GM23338 (cell line): ENCODE measurements around the gene CENPK. TPM values are rescaled to one million over a fixed set of nuclear protein-coding genes. Genes with fewer than 3 reads are reported as not detected.

ENCODE experiments used
- ATAC-seq: fragments of 200-7000 bp; cut with Tn5 transposase; 3 replicates; pipeline ENCODE4 v1.9.1; 2020
- DNase-seq: peaks from one replicate; pipeline ENCODE4 v3.0.0-alpha.2; 2015; ENCODE audit warnings: low spot score
- H2AFZ ChIP-seq: fragments of 200-600 bp; sonication (generic); 2 replicates; pipeline ENCODE4 v1.8.0; 2016; ENCODE audit warnings: antibody characterized with exemption, mild to moderate bottlenecking, moderate library complexity
- H3F3A ChIP-seq: fragments of 200-600 bp; sonication (generic); replicated peaks from 2 replicates; pipeline ENCODE4 v1.8.0; 2017; ENCODE audit warnings: antibody characterized with exemption, mixed run types, low read depth
- H3K27ac ChIP-seq: fragments of 200-600 bp; sonication (generic); 2 replicates; pipeline ENCODE4 v1.6.1; 2016; ENCODE audit warnings: low read depth
- H3K27me3 ChIP-seq: fragments of 200-600 bp; sonication (generic); 2 replicates; pipeline ENCODE4 v1.8.0; 2016; ENCODE audit warnings: mild to moderate bottlenecking, mixed run types, moderate library complexity; ENCODE audit not compliant: insufficient read depth
- H3K36me3 ChIP-seq: fragments of 200-600 bp; sonication (generic); 2 replicates; pipeline ENCODE4 v1.8.0; 2016; ENCODE audit warnings: mild to moderate bottlenecking; ENCODE audit not compliant: insufficient read depth
- H3K4me1 ChIP-seq: fragments of 200-600 bp; sonication (generic); 2 replicates; pipeline ENCODE4 v1.8.0; 2016; ENCODE audit warnings: mild to moderate bottlenecking, moderate library complexity; ENCODE audit not compliant: insufficient read depth
- H3K4me2 ChIP-seq: fragments of 200-600 bp; sonication (generic); 2 replicates; pipeline ENCODE4 v1.7.1; 2017; ENCODE audit warnings: mixed run types
- H3K4me3 ChIP-seq: fragments of 200-600 bp; sonication (generic); 2 replicates; pipeline ENCODE4 v1.6.1; 2016; ENCODE audit warnings: mixed run types
- H3K79me2 ChIP-seq: fragments of 200-600 bp; sonication (generic); replicated peaks from 2 replicates; pipeline ENCODE4 v1.8.0; 2017; ENCODE audit warnings: mild to moderate bottlenecking; ENCODE audit not compliant: insufficient read depth
- H3K9me2 ChIP-seq: fragments of 200-600 bp; sonication (generic); 2 replicates; pipeline ENCODE4 v1.8.0; 2017; ENCODE audit not compliant: insufficient read depth
- H4K20me1 ChIP-seq: fragments of 200-600 bp; sonication (generic); replicated peaks from 2 replicates; pipeline ENCODE4 v1.8.0; 2017; ENCODE audit warnings: mild to moderate bottlenecking; ENCODE audit not compliant: insufficient read depth
- H3K27ac Mint-ChIP-seq: 2 replicates; pipeline ENCODE4 v1.8.0; 2020; ENCODE audit warnings: inconsistent platforms, mild to moderate bottlenecking, moderate library complexity, mixed read lengths
- H3K27me3 Mint-ChIP-seq: 3 replicates; pipeline ENCODE4 v1.8.0; 2022; ENCODE audit warnings: low read depth, mild to moderate bottlenecking, moderate library complexity, mixed read lengths, inconsistent platforms; ENCODE audit not compliant: insufficient read depth, poor library complexity
- H3K36me3 Mint-ChIP-seq: 3 replicates; pipeline ENCODE4 v1.8.0; 2021; ENCODE audit warnings: low read depth, mild to moderate bottlenecking, inconsistent platforms, moderate library complexity, mixed read lengths
- H3K4me1 Mint-ChIP-seq: 3 replicates; pipeline ENCODE4 v1.8.0; 2020; ENCODE audit warnings: mild to moderate bottlenecking, inconsistent platforms, mixed read lengths
- H3K4me3 Mint-ChIP-seq: 3 replicates; pipeline ENCODE4 v1.8.0; 2021; ENCODE audit warnings: moderate library complexity, mild to moderate bottlenecking, inconsistent platforms, mixed read lengths
- H3K9me3 Mint-ChIP-seq: 3 replicates; pipeline ENCODE4 v1.8.0; 2020; ENCODE audit warnings: moderate library complexity, mild to moderate bottlenecking, inconsistent platforms, mixed read lengths
- CREB1 ChIP-seq: fragments of 250-450 bp; sonication (Bioruptor Pico); IDR thresholded peaks from 2 replicates; pipeline ENCODE4 v1.5.0; 2020; ENCODE audit warnings: low read depth, mild to moderate bottlenecking, moderate library complexity
- EZH2 ChIP-seq: fragments of 200-600 bp; sonication (generic); IDR thresholded peaks from one replicate; pipeline ENCODE4 v1.8.0; 2017; ENCODE audit warnings: antibody characterized with exemption, mild to moderate bottlenecking, low read depth; ENCODE audit not compliant: unreplicated experiment
- JUNB ChIP-seq: IDR thresholded peaks from one replicate; pipeline ENCODE4 v1.6.1; 2016; ENCODE audit warnings: antibody characterized with exemption; ENCODE audit not compliant: unreplicated experiment
- NANOG ChIP-seq: IDR thresholded peaks from 2 replicates; pipeline ENCODE4 v1.6.1; 2016; ENCODE audit warnings: antibody characterized with exemption, borderline replicate concordance
- POLR2AphosphoS5 ChIP-seq: IDR thresholded peaks from 2 replicates; pipeline ENCODE4 v1.6.1; 2016; ENCODE audit warnings: antibody characterized with exemption, low read depth
- ZNF114 ChIP-seq: fragments of 250-450 bp; sonication (Bioruptor Pico); IDR thresholded peaks from 2 replicates; pipeline ENCODE4 v1.5.0; 2020; ENCODE audit warnings: mild to moderate bottlenecking, moderate library complexity
- ZNF331 ChIP-seq: fragments of 250-450 bp; sonication (Bioruptor Pico); IDR thresholded peaks from 2 replicates; pipeline ENCODE4 v1.5.0; 2020; ENCODE audit warnings: low read depth, mild to moderate bottlenecking, moderate library complexity
- polyA plus RNA-seq: library from polyadenylated mRNA; unstranded; fragments of >200 nt; fragmentation: Nextera tagmentation; extraction: Ambion mirVana; gene quantifications from 2 replicates; pipeline ENCODE4 v1.2.1, GENCODE V29; 2016
- total RNA-seq: library from RNA; depleted of rRNA; stranded (reverse); fragments of >200 nt; shearing (Covaris generic); gene quantifications from 2 replicates; pipeline ENCODE4 v1.2.3, GENCODE V29; 2014
- TF ChIP-seq, protein P1 (sequence below): IDR thresholded peaks from 2 replicates; pipeline ENCODE4 v1.6.1; 2016; ENCODE audit warnings: antibody characterized with exemption
- TF ChIP-seq, protein P2 (sequence below): fragments of 250-450 bp; sonication (Bioruptor Pico); IDR thresholded peaks from 2 replicates; pipeline ENCODE4 v1.5.0; 2020; ENCODE audit warnings: mild to moderate bottlenecking, moderate library complexity
- TF ChIP-seq, protein P3 (sequence below): IDR thresholded peaks from one replicate; pipeline ENCODE4 v1.6.1; 2018; ENCODE audit warnings: antibody characterized with exemption; ENCODE audit not compliant: unreplicated experiment

The CENPK gene
- total and polyA plus RNA-seq, 2 experiments from 2014 or later, result 50.2 to 137 TPM

DNA sequence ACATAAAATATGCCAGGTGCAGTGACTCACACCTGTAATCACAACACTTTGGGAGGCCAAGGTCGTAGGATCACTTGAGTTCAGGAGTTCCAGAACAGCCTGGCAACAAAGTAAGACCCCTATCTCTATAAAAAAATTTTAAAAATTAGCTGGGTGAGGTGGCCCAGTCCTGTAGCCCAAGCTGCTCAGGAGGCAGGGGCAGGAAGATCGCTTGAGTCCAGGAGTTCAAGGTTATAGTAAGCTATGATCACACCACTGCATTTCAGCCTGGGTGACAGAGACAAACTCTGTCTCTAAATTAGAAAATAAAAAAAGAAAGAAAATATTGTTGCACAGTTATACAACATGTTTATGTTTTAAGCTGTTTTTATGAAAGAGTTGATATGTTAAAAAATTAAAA, 6.8 kb downstream of the CENPK start:
- no peak overlapping the region for H3K4me3 Mint-ChIP-seq
- H3K4me2 ChIP-seq, result no peak overlapping the region
- H3K27me3 Mint-ChIP-seq, result no peaks in the 10 kb centered on the region
- no peaks in the 10 kb centered on the region for H3K9me3 Mint-ChIP-seq
- no peak overlapping the region for H3K27ac Mint-ChIP-seq
- H4K20me1 ChIP-seq, result peaks cover 4% of the 10 kb centered on the region; the same call in 1 of the 2 replicates
- peaks cover 17% of the 10 kb centered on the region for H3K79me2 ChIP-seq
- DNase-seq (no peak), ATAC-seq (no peak)
- no peaks in the 10 kb centered on the region for H3F3A ChIP-seq
- no peak overlapping the region for H3K4me3 ChIP-seq
- H3K9me2 ChIP-seq, result no peaks in the 10 kb centered on the region
- no peak for TF ChIP-seq EZH2
- no peak overlapping the region for H3K27ac ChIP-seq
- no peaks in the 10 kb centered on the region for H3K27me3 ChIP-seq
- H3K4me1 ChIP-seq, result no peaks in the 10 kb centered on the region
- H3K36me3 ChIP-seq, result peaks cover 11% of the 10 kb centered on the region; the same call in 1 of the 2 replicates
- no peaks in the 10 kb centered on the region for H3K4me1 Mint-ChIP-seq
- H2AFZ ChIP-seq, result no peak overlapping the region
- peaks cover 31% of the 10 kb centered on the region; the same call in 2 of the 3 replicates for H3K36me3 Mint-ChIP-seq

DNA sequence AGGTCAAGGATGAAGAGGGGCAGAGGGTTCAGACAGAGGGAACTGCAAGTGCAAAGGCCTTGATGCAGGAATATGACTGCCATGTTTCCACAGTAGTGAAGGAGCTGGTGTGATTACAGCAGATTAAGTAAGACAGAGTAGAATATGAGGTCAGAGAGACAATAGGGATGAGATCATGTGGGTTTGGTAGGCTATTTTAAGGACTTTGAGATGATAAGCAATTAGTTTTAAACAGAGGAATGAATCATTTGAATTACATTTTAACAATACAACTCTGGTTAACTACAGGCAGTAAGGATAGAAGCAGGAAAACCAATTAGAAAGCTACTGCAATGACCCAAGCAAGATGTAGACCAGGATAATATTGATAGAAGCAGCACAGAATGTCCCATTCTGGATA, 7.7 kb downstream of the CENPK start:
- Histone ChIP-seq H3K9me2 (no peaks in the 10 kb centered on the region), H4K20me1 (0 out of 2 replicates have a peak, but pooled peaks cover 4% of the 10 kb centered on the region)
- TF ChIP-seq CREB1 (CRISPR knock-in tag), result no peak
- TF ChIP-seq, protein P1, sequence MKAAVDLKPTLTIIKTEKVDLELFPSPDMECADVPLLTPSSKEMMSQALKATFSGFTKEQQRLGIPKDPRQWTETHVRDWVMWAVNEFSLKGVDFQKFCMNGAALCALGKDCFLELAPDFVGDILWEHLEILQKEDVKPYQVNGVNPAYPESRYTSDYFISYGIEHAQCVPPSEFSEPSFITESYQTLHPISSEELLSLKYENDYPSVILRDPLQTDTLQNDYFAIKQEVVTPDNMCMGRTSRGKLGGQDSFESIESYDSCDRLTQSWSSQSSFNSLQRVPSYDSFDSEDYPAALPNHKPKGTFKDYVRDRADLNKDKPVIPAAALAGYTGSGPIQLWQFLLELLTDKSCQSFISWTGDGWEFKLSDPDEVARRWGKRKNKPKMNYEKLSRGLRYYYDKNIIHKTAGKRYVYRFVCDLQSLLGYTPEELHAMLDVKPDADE, result no peak
- no peak for TF ChIP-seq POLR2AphosphoS5
- TF ChIP-seq ZNF114 (CRISPR knock-in tag), result no peak
- no peak for TF ChIP-seq EZH2
- no peak for TF ChIP-seq ZNF331 (CRISPR knock-in tag)
- no peak for TF ChIP-seq NANOG
- TF ChIP-seq, protein P2, sequence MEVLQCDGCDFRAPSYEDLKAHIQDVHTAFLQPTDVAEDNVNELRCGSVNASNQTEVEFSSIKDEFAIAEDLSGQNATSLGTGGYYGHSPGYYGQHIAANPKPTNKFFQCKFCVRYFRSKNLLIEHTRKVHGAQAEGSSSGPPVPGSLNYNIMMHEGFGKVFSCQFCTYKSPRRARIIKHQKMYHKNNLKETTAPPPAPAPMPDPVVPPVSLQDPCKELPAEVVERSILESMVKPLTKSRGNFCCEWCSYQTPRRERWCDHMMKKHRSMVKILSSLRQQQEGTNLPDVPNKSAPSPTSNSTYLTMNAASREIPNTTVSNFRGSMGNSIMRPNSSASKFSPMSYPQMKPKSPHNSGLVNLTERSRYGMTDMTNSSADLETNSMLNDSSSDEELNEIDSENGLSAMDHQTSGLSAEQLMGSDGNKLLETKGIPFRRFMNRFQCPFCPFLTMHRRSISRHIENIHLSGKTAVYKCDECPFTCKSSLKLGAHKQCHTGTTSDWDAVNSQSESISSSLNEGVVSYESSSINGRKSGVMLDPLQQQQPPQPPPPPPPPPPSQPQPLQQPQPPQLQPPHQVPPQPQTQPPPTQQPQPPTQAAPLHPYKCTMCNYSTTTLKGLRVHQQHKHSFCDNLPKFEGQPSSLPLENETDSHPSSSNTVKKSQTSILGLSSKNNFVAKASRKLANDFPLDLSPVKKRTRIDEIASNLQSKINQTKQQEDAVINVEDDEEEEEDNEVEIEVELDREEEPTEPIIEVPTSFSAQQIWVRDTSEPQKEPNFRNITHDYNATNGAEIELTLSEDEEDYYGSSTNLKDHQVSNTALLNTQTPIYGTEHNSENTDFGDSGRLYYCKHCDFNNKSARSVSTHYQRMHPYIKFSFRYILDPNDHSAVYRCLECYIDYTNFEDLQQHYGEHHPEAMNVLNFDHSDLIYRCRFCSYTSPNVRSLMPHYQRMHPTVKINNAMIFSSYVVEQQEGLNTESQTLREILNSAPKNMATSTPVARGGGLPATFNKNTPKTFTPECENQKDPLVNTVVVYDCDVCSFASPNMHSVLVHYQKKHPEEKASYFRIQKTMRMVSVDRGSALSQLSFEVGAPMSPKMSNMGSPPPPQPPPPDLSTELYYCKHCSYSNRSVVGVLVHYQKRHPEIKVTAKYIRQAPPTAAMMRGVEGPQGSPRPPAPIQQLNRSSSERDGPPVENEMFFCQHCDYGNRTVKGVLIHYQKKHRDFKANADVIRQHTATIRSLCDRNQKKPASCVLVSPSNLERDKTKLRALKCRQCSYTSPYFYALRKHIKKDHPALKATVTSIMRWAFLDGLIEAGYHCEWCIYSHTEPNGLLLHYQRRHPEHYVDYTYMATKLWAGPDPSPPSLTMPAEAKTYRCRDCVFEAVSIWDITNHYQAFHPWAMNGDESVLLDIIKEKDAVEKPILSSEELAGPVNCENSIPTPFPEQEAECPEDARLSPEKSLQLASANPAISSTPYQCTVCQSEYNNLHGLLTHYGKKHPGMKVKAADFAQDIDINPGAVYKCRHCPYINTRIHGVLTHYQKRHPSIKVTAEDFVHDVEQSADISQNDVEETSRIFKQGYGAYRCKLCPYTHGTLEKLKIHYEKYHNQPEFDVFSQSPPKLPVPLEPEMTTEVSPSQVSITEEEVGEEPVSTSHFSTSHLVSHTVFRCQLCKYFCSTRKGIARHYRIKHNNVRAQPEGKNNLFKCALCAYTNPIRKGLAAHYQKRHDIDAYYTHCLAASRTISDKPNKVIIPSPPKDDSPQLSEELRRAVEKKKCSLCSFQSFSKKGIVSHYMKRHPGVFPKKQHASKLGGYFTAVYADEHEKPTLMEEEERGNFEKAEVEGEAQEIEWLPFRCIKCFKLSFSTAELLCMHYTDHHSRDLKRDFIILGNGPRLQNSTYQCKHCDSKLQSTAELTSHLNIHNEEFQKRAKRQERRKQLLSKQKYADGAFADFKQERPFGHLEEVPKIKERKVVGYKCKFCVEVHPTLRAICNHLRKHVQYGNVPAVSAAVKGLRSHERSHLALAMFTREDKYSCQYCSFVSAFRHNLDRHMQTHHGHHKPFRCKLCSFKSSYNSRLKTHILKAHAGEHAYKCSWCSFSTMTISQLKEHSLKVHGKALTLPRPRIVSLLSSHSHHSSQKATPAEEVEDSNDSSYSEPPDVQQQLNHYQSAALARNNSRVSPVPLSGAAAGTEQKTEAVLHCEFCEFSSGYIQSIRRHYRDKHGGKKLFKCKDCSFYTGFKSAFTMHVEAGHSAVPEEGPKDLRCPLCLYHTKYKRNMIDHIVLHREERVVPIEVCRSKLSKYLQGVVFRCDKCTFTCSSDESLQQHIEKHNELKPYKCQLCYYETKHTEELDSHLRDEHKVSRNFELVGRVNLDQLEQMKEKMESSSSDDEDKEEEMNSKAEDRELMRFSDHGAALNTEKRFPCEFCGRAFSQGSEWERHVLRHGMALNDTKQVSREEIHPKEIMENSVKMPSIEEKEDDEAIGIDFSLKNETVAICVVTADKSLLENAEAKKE (CRISPR knock-in tag), result no peak
- no peak for TF ChIP-seq JUNB
- TF ChIP-seq, protein P3, sequence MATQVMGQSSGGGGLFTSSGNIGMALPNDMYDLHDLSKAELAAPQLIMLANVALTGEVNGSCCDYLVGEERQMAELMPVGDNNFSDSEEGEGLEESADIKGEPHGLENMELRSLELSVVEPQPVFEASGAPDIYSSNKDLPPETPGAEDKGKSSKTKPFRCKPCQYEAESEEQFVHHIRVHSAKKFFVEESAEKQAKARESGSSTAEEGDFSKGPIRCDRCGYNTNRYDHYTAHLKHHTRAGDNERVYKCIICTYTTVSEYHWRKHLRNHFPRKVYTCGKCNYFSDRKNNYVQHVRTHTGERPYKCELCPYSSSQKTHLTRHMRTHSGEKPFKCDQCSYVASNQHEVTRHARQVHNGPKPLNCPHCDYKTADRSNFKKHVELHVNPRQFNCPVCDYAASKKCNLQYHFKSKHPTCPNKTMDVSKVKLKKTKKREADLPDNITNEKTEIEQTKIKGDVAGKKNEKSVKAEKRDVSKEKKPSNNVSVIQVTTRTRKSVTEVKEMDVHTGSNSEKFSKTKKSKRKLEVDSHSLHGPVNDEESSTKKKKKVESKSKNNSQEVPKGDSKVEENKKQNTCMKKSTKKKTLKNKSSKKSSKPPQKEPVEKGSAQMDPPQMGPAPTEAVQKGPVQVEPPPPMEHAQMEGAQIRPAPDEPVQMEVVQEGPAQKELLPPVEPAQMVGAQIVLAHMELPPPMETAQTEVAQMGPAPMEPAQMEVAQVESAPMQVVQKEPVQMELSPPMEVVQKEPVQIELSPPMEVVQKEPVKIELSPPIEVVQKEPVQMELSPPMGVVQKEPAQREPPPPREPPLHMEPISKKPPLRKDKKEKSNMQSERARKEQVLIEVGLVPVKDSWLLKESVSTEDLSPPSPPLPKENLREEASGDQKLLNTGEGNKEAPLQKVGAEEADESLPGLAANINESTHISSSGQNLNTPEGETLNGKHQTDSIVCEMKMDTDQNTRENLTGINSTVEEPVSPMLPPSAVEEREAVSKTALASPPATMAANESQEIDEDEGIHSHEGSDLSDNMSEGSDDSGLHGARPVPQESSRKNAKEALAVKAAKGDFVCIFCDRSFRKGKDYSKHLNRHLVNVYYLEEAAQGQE, result no peak

More for the DNA sequence above, 7.7 kb downstream of the CENPK start:
- Histone ChIP-seq H3K27ac (no peak overlapping the region), H3K4me3 (no peak overlapping the region), H3K4me2 (no peak overlapping the region), H3K36me3 (peaks cover 13% of the 10 kb centered on the region; the same call in 1 of the 2 replicates), H3K79me2 (peaks cover 10% of the 10 kb centered on the region; the same call in 1 of the 2 replicates), H3K27me3 (no peaks in the 10 kb centered on the region), H3K4me1 (no peaks in the 10 kb centered on the region), H2AFZ (no peak overlapping the region), H3F3A (no peaks in the 10 kb centered on the region)
- no peak overlapping the region for H3K4me3 Mint-ChIP-seq
- no peak for DNase-seq
- H3K36me3 Mint-ChIP-seq, result peaks cover 38% of the 10 kb centered on the region; the same call in 2 of the 3 replicates
- no peaks in the 10 kb centered on the region for H3K4me1 Mint-ChIP-seq
- H3K27ac Mint-ChIP-seq, result no peak overlapping the region
- no peaks in the 10 kb centered on the region for H3K9me3 Mint-ChIP-seq
- no peaks in the 10 kb centered on the region for H3K27me3 Mint-ChIP-seq
- no peak for ATAC-seq
